BJ (cell line): ENCODE measurements around the gene LPCAT3. TPM values are rescaled to one million over a fixed set of nuclear protein-coding genes. Genes with fewer than 3 reads are reported as not detected.

Source experiments
- CTCF ChIA-PET: fragments of 350-600 bp; formaldehyde crosslinking; extraction: SDS; loops from one replicate; lab custom pipeline; 2021; ENCODE audit warnings: antibody characterized with exemption, inconsistent platforms; lab: Yijun Ruan, JAX
- POLR2A ChIA-PET: fragments of 300-600 bp; sonication (Branson Sonifier 250); formaldehyde crosslinking; extraction: SDS; loops from one replicate; lab custom pipeline; 2021; ENCODE audit warnings: antibody characterized with exemption; lab: Charles Lee
- DNase-seq: peaks from one replicate; pipeline ENCODE4 v3.0.0-alpha.2; 2011; ENCODE audit warnings: low read depth
- H3K27me3 ChIP-seq: 2 replicates; pipeline ENCODE4 v1.6.0; 2011; ENCODE audit warnings: low read length; ENCODE audit not compliant: control insufficient read depth, insufficient read depth
- H3K36me3 ChIP-seq: 2 replicates; pipeline ENCODE4 v1.5.1; 2011; ENCODE audit warnings: low read length; ENCODE audit not compliant: control insufficient read depth, insufficient read depth
- H3K4me3 ChIP-seq: 2 replicates; pipeline ENCODE4 v1.5.1; 2011; ENCODE audit warnings: low read depth, mild to moderate bottlenecking, control low read depth, low read length
- polyA plus RNA-seq: library from polyadenylated mRNA; depleted of rRNA; stranded (reverse); fragments of >200 nt; gene quantifications from 2 replicates; pipeline ENCODE4 v1.2.3, GENCODE V29; 2011
- TF ChIP-seq, protein P1 (sequence below): IDR thresholded peaks from 2 replicates; pipeline ENCODE4 v1.5.1; 2011; ENCODE audit warnings: low read depth, mild to moderate bottlenecking, control low read depth, inconsistent platforms, low read length, moderate library complexity; ENCODE audit not compliant: insufficient read depth

Gene LPCAT3
- polyA plus RNA-seq, 1 experiment = 31.2 TPM

- Histone ChIP-seq H3K36me3 (no peaks in the 10 kb centered on the region), H3K4me3 (no peak overlapping the region), H3K27me3 (peaks cover 2% of the 10 kb centered on the region; the same call in 1 of the 2 replicates)
- ChIA-PET POLR2A (no interaction called here), CTCF (interaction anchor here (0.6 to 0.7 kb wide), 3 partner anchors 15 to 90 kb away, joined by 3 read pairs; no protein-coding TSS in a partner anchor)
- DNase-seq = no peak
- TF ChIP-seq, protein P1, sequence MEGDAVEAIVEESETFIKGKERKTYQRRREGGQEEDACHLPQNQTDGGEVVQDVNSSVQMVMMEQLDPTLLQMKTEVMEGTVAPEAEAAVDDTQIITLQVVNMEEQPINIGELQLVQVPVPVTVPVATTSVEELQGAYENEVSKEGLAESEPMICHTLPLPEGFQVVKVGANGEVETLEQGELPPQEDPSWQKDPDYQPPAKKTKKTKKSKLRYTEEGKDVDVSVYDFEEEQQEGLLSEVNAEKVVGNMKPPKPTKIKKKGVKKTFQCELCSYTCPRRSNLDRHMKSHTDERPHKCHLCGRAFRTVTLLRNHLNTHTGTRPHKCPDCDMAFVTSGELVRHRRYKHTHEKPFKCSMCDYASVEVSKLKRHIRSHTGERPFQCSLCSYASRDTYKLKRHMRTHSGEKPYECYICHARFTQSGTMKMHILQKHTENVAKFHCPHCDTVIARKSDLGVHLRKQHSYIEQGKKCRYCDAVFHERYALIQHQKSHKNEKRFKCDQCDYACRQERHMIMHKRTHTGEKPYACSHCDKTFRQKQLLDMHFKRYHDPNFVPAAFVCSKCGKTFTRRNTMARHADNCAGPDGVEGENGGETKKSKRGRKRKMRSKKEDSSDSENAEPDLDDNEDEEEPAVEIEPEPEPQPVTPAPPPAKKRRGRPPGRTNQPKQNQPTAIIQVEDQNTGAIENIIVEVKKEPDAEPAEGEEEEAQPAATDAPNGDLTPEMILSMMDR = no peak
Observed at GRCh38 chr12:7023114-7023513, 4.8 kb upstream of the LPCAT3 start.

GRCh38 chr12:7021956-7022355, 3.7 kb upstream of the LPCAT3 start:
- ChIA-PET CTCF (interaction anchor here (0.6 kb wide), 1 partner anchor 255 kb away, joined by 3 read pairs; no protein-coding TSS in a partner anchor), POLR2A (no interaction called here)
- H3K36me3 ChIP-seq = no peaks in the 10 kb centered on the region
- TF ChIP-seq, protein P1 = no peak
- no peak for DNase-seq
- H3K27me3 ChIP-seq = peaks cover 2% of the 10 kb centered on the region; the same call in 1 of the 2 replicates
- H3K4me3 ChIP-seq = no peak overlapping the region

DNA sequence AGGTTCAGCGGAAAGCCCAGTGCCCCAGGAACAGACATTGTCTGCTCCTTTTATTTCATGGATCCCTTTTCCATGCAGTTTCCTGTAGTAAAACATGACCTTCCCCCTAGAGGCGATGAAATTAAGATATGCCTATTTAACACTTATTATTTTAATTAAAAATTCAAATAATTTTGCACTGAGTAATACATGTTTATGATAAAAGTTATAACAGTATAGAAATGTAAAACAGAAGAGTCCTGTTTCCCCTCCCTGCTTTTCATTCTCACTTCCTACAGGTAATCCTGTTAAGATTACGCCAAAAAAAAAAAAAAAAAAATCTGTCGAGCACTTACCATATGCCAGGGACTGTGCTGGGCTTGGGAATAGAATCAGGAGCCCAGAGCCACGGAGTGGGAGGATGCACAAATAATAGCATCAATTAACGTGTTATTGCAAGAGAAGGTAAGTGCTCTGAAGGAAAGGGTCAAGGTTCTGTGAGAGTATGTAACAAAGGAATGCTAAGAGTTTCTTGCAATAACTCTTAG, 830 bp upstream of the LPCAT3 start:
- DNase-seq = no peak
- CTCF ChIA-PET = interaction anchor here (1.0 to 2.2 kb wide), 2 partner anchors 9 to 42 kb away, joined by 3 to 7 read pairs; partner anchors contain the start of gene C1S

DNA sequence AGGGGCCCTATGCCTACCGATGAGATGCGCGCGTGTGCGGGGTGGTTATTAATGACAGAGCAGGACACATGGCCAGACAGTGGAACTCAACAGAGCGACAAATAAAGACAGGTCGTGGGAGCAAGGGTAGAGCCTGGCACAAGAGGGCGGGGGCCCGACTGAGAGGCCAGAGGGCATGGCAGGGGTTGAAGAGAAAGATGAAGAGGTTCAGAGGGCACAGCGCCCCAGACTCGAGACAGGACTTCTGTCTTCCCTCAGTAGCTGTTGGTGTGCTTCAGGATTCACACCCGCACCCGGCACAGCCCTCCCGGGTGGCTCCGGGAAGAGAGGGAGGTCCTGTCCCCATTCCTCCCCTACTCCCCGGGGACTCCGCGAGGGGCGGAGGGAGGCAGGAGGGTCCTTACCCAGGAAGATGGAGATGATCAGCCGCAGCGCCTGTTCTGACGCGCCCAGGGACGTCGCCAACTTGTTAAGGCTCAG, 366 bp downstream of the LPCAT3 start:
- H3K36me3 ChIP-seq = no peaks in the 10 kb centered on the region
- TF ChIP-seq, protein P1 = no peak
- DNase-seq = no peak
- peak overlapping the region; percentile 76 for H3K4me3 ChIP-seq
- no peaks in the 10 kb centered on the region for H3K27me3 ChIP-seq
- ChIA-PET POLR2A (interaction anchor here (0.8 kb wide), 1 partner anchor 89 kb away, joined by 3 read pairs; no protein-coding TSS in a partner anchor), CTCF (interaction anchor here (0.6 to 2.9 kb wide), 14 partner anchors 8 to 166 kb away, joined by 3 to 10 read pairs (median 5); partner anchors contain the start of genes C12orf57, C1R, C1S and RNU7-1)

More for the DNA sequence above, 830 bp upstream of the LPCAT3 start:
- Histone ChIP-seq H3K27me3 (peaks cover 2% of the 10 kb centered on the region; the same call in 1 of the 2 replicates), H3K4me3 (peak overlapping the region; percentile 76), H3K36me3 (no peaks in the 10 kb centered on the region)
- TF ChIP-seq, protein P1 = no peak
- POLR2A ChIA-PET = interaction anchor here (0.8 kb wide), 1 partner anchor 90 kb away, joined by 3 read pairs; no protein-coding TSS in a partner anchor

GRCh38 chr12:7016958-7017571, 1.2 kb downstream of the LPCAT3 start:
- no peaks in the 10 kb centered on the region for H3K27me3 ChIP-seq
- ChIA-PET POLR2A (no interaction called here), CTCF (interaction anchor here (1.5 to 2.9 kb wide), 6 partner anchors 9 to 76 kb away, joined by 4 to 10 read pairs (median 6); partner anchors contain the start of genes C1R and C1S)
- H3K4me3 ChIP-seq = no peak overlapping the region
- TF ChIP-seq, protein P1 = no peak
- DNase-seq = no peak
- H3K36me3 ChIP-seq = peaks cover 1% of the 10 kb centered on the region
